NB4 (cell line): ENCODE results near the gene KDM5C.

Experiments used
- DNase-seq: peaks from one replicate; pipeline ENCODE4 v3.0.0; 2010; ENCODE audit warnings: low read depth
- H3K4me3 ChIP-seq: one replicate; pipeline ENCODE4 v1.5.1; 2011; ENCODE audit warnings: mild to moderate bottlenecking, low read depth, low read length, moderate library complexity
- MYC ChIP-seq: IDR thresholded peaks from 2 replicates; pipeline ENCODE4 v1.6.1; 2011; ENCODE audit warnings: low read depth, low read length
- POLR2A ChIP-seq: IDR thresholded peaks from 2 replicates; pipeline ENCODE4 v1.6.1; 2011; ENCODE audit warnings: mild to moderate bottlenecking; ENCODE audit not compliant: insufficient read length; ENCODE audit errors: extremely low read depth
- TF ChIP-seq, protein P1 (sequence below): IDR thresholded peaks from one replicate; pipeline ENCODE4 v1.5.1; 2012; ENCODE audit warnings: low read depth, low read length
- TF ChIP-seq, protein P2 (sequence below): IDR thresholded peaks from 2 replicates; pipeline ENCODE4 v1.6.1; 2011; ENCODE audit warnings: low read depth, low read length

Gene KDM5C

DNA sequence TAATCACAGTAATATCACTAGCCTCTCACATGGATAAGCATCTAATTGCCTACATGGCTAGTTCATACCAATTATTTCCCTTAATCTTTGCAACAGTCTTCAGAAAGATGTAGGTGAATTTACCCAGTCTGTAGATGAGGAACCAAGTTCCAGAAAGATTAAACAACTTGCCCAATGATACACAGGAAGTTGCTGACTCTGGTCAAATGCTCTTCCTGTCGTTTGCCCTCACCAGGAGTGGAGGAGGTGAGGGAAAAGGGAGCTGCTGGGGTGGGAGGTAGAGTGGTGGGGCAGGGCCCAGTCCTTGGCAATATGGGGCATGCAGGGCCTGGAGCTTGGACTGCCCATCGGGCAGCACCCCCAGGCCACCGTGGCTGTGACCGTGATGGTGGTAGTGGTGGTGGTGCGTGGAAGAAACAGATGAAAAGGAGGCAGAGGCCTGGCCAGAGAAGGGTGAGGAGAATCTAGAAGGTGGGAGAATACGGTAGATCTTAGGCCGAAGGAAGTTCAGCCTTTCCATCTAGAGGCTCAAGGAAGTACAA, 2.3 kb upstream of the KDM5C start:
- H3K4me3 ChIP-seq, result no peak overlapping the region
- DNase-seq, result peak; percentile 56
- TF ChIP-seq, protein P1, sequence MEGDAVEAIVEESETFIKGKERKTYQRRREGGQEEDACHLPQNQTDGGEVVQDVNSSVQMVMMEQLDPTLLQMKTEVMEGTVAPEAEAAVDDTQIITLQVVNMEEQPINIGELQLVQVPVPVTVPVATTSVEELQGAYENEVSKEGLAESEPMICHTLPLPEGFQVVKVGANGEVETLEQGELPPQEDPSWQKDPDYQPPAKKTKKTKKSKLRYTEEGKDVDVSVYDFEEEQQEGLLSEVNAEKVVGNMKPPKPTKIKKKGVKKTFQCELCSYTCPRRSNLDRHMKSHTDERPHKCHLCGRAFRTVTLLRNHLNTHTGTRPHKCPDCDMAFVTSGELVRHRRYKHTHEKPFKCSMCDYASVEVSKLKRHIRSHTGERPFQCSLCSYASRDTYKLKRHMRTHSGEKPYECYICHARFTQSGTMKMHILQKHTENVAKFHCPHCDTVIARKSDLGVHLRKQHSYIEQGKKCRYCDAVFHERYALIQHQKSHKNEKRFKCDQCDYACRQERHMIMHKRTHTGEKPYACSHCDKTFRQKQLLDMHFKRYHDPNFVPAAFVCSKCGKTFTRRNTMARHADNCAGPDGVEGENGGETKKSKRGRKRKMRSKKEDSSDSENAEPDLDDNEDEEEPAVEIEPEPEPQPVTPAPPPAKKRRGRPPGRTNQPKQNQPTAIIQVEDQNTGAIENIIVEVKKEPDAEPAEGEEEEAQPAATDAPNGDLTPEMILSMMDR, result no peak
- TF ChIP-seq, protein P2, sequence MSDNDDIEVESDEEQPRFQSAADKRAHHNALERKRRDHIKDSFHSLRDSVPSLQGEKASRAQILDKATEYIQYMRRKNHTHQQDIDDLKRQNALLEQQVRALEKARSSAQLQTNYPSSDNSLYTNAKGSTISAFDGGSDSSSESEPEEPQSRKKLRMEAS, result no peak
- TF ChIP-seq POLR2A (no peak), MYC (no peak)

DNA sequence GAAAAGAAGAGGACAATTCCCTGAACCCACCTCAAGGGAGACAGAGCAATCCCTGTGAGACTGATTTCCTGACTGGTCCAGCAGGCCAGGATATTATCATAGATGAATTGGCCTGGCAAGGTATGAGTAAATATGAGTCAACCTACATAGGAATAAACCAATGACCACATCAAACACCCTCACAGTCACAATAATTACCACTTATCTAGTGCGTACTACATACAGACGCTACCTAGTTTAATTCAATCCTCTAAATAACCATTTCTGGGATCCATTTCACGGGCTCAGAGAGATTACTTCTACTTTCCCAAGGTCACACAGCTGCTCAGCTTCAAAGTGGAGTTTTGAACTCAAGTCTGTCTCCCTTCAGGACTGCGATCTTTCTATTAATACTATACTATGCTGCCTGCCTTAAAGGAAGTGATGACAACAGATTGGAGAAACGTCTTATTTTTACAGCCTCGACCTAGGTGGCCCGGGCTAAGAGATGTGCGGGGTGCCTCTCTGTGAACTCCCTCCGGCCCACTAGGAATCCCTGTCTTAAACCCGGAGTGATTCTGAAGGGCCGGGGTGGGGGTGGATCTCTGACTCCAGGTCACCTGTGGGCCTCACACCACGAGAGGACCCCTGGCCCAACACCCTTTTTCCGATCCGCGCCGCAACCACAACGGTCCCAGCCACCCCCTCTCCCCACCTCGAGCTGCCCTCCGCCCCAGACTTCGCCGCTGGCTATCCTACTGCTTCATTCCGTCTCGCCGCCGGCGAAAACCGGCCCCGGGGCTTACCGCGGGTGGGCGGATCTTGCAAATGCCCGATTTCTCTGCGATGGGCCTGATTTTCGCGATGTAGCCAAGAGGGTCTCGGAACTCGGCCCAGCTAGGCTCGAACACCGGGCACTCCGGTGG, 800 bp downstream of the KDM5C start:
- TF ChIP-seq POLR2A (no peak), MYC (no peak)
- TF ChIP-seq, protein P1, result no peak
- TF ChIP-seq, protein P2, result no peak
- no peak for DNase-seq
- H3K4me3 ChIP-seq, result peak overlapping the region; percentile 92

DNA sequence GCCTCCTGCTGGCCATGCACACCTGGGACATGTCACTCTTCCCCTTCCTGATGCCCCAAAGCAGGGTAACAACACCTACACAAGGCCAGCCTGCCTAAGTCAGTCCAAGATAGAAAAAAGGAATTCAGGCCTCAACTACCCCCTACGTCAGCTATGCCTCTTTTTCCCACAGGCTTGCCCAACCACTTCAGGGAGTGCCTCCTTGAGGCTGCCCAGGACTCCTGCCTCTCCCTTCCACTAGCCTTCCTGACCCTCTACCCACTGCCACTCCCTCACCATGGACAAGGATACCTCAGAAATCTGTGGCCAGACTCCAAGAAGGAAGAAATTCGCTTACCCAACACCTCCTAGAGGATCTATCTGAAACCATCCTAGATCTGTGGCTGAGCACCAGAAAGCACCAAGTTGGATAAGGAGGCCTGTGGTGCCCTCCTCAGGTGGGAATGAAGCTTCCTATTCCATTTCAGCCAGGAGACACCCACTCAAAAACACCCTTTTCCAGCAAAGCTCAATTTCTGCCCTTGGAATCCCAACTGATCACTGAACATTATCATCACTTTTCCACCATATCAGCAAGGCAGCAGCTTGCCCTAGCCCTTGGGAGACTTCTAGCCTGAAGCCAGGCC, 1.8 kb downstream of the KDM5C start:
- no peak for DNase-seq
- H3K4me3 ChIP-seq, result peak overlapping the region; percentile 92
- TF ChIP-seq POLR2A (no peak), MYC (no peak)
- TF ChIP-seq, protein P1, result no peak
- TF ChIP-seq, protein P2, result no peak

DNA sequence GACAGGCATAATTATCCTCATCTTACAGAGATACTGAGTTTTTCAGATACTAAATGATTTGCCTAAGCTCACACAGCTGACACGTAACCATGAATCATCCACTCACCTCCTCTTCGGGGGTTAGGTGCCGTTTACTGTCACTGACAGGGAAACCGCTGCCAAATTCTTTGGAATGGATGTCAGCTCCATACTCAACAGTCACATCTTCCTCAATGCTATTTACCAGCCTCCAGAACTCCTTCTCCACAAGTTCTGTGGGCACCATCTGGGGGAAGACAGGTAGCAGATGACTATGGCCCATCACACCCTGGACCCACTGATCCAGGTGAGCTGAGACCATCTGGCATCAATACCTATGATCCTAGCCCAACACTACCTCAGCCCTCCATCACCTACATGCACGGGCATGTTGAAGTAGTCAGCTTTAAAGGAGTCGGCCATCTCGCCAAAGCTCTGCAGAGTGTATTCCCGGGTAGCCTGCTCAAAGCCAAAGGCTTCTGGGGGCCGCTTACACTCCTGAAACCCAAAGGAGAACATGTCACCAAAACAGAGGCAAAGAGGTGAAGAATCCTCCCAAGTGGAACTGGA, 13.5 kb downstream of the KDM5C start:
- H3K4me3 ChIP-seq, result no peak overlapping the region
- DNase-seq, result no peak
- TF ChIP-seq POLR2A, result no peak
- TF ChIP-seq, protein P1, result no peak
- no peak for TF ChIP-seq MYC
- TF ChIP-seq, protein P2, result no peak

DNA sequence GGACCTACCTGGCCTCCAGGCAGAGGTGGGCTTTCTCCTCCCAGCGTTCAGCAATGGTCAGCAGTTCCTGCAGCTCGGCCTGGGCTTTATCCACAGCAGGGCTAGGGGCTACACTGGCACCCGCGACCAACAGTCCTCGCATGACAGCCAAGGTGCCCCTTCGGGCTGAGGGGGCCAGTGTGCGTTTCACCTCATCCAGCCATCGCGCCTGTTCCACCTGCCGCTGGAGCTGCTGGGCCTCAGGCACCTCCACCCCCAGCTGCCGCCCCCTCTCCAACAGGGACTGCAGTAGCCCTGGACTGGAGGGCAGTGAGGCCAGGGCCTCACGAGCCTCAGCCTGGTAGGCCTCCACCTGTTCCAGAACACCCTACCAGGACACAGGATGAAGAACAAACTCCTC, 28.3 kb downstream of the KDM5C start:
- TF ChIP-seq, protein P1, result no peak
- DNase-seq, result no peak
- H3K4me3 ChIP-seq, result no peak overlapping the region
